Measurements from ENCODE around the gene SLC7A10.

SLC7A10 gene

DNA sequence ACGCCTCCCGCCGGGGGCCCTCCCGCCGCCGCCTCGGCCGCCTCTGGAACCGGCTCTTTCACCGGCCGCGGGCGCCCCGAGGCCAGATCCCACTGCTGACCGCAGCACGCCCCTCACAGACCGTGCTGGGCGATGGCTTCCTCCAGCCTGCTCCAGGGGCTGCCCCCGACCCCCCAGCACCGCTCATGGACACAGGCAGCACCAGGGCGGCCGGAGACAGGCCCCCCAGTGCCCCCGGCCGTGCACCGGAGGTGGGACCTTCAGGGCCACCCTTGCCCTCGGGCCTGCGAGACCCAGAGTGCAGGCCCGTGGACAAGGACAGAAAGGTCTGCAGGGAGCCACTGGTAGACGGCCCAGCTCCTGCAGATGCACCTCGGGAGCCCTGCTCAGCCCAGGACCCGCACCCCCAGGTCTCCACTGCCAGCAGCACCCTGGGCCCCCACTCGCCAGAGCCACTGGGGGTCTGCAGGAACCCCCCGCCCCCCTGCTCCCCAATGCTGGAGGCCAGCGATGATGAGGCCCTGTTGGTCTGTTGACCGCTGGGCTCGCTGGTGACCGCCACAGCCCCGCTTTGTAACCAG lies 18.5 kb downstream of the SLC7A10 start:
- Histone ChIP-seq H3K4me1 (ENCODE audit: control insufficient read depth, insufficient read depth, low read length) (no peaks in the 10 kb centered on the region), H3K27ac (ENCODE audit: low read depth, low read length) (no peak overlapping the region), H3K4me3 (ENCODE audit: low read depth, low read length) (no peak overlapping the region), H3K36me3 (ENCODE audit: control insufficient read depth, insufficient read depth, low read length) (peaks cover 27% of the 10 kb centered on the region), H3K9me3 (ENCODE audit: control insufficient read depth, insufficient read depth, low read depth, low read length) (no peaks in the 10 kb centered on the region), H3K27me3 (ENCODE audit: control insufficient read depth, insufficient read depth, low read length) (no peaks in the 10 kb centered on the region), H3K9ac (ENCODE audit: low read length) (no peak overlapping the region)

DNA sequence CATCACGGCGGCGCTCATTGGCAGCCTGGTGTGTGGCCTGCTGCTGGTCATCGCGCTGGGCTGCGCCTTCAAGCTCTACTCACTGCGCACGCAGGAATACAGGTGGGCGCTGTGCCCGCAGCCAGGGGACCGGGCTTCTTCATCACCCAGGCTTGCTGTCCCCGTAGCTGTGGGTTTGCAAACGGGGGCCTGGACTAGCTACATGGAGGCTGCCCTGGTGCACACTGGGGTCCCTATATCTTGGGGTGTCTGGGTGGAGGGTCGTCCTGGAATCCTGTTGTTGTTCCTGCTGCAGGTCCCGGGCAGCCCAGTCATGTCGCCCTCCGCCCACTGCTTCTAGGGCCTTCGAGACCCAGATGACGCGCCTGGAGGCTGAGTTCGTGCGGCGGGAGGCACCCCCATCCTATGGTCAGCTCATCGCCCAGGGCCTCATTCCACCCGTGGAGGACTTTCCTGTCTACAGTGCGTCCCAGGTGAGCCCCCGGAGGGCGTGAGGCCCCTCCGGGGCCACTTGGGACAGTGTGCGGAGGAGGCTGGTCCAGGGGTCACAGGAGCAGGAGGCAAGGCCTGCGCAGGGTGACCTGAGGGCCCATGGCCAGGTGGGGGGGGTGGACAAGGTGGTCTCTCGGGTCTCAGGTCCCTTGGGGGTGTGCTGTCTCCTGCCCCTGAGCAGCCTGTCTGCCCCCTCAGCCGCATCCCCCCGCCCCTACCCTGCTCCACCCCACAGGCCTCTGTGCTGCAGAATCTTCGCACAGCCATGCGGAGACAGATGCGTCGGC lies 19.2 kb downstream of the SLC7A10 start:
- Histone ChIP-seq H3K27me3 (ENCODE audit: control insufficient read depth, insufficient read depth, low read length) (no peaks in the 10 kb centered on the region), H3K27ac (ENCODE audit: low read depth, low read length) (no peak overlapping the region), H3K4me1 (ENCODE audit: control insufficient read depth, insufficient read depth, low read length) (no peaks in the 10 kb centered on the region), H3K9me3 (ENCODE audit: control insufficient read depth, insufficient read depth, low read depth, low read length) (no peaks in the 10 kb centered on the region), H3K4me3 (ENCODE audit: low read depth, low read length) (no peak overlapping the region), H3K9ac (ENCODE audit: low read length) (no peak overlapping the region), H3K36me3 (ENCODE audit: control insufficient read depth, insufficient read depth, low read length) (peaks cover 27% of the 10 kb centered on the region)

DNA sequence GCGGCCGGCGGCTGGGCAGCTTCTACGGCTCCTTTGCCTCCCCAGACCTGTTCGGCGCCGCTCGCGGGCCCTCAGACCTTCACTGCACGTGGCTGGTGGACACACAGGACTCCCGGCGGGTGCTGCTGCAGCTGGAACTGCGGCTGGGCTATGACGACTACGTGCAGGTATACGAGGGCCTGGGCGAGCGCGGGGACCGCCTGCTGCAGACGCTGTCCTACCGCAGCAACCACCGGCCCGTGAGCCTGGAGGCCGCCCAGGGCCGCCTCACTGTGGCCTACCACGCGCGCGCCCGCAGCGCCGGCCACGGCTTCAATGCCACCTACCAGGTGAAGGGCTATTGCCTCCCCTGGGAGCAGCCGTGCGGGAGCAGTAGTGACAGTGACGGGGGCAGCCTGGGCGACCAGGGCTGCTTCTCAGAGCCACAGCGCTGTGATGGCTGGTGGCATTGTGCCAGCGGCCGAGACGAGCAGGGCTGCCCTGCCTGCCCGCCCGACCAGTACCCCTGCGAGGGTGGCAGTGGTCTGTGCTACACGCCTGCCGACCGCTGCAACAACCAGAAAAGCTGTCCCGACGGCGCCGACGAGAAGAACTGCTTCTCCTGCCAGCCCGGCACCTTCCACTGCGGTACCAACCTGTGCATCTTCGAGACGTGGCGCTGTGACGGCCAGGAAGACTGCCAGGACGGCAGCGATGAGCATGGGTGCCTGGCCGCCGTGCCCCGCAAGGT lies 20.0 kb downstream of the SLC7A10 start:
- H3K27me3 ChIP-seq (ENCODE audit: control insufficient read depth, insufficient read depth, low read length): no peaks in the 10 kb centered on the region
- H3K4me1 ChIP-seq (ENCODE audit: control insufficient read depth, insufficient read depth, low read length): no peaks in the 10 kb centered on the region
- H3K4me3 ChIP-seq (ENCODE audit: low read depth, low read length): no peak overlapping the region
- no peaks in the 10 kb centered on the region for H3K9me3 ChIP-seq (ENCODE audit: control insufficient read depth, insufficient read depth, low read depth, low read length)
- H3K9ac ChIP-seq (ENCODE audit: low read length): no peak overlapping the region
- H3K36me3 ChIP-seq (ENCODE audit: control insufficient read depth, insufficient read depth, low read length): peaks cover 27% of the 10 kb centered on the region
- H3K27ac ChIP-seq (ENCODE audit: low read depth, low read length): no peak overlapping the region

DNA sequence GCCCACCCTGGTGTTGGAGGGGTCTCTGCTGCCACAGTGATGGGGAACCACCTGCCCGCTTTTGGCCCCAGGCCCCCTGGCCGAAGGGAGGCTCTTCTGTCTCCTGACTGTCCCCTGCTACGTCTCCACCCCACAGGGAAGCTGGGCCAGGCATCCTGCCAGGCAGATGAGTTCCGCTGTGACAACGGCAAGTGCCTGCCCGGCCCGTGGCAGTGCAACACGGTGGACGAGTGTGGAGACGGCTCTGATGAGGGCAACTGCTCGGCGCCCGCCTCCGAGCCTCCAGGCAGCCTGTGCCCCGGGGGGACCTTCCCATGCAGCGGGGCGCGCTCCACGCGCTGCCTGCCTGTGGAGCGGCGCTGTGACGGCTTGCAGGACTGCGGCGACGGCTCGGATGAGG lies 20.5 kb downstream of the SLC7A10 start:
- H3K27me3 ChIP-seq (ENCODE audit: control insufficient read depth, insufficient read depth, low read length): no peaks in the 10 kb centered on the region
- peaks cover 27% of the 10 kb centered on the region for H3K36me3 ChIP-seq (ENCODE audit: control insufficient read depth, insufficient read depth, low read length)
- H3K27ac ChIP-seq (ENCODE audit: low read depth, low read length): no peak overlapping the region
- no peaks in the 10 kb centered on the region for H3K4me1 ChIP-seq (ENCODE audit: control insufficient read depth, insufficient read depth, low read length)
- H3K4me3 ChIP-seq (ENCODE audit: low read depth, low read length): no peak overlapping the region
- no peak overlapping the region for H3K9ac ChIP-seq (ENCODE audit: low read length)
- no peaks in the 10 kb centered on the region for H3K9me3 ChIP-seq (ENCODE audit: control insufficient read depth, insufficient read depth, low read depth, low read length)

DNA sequence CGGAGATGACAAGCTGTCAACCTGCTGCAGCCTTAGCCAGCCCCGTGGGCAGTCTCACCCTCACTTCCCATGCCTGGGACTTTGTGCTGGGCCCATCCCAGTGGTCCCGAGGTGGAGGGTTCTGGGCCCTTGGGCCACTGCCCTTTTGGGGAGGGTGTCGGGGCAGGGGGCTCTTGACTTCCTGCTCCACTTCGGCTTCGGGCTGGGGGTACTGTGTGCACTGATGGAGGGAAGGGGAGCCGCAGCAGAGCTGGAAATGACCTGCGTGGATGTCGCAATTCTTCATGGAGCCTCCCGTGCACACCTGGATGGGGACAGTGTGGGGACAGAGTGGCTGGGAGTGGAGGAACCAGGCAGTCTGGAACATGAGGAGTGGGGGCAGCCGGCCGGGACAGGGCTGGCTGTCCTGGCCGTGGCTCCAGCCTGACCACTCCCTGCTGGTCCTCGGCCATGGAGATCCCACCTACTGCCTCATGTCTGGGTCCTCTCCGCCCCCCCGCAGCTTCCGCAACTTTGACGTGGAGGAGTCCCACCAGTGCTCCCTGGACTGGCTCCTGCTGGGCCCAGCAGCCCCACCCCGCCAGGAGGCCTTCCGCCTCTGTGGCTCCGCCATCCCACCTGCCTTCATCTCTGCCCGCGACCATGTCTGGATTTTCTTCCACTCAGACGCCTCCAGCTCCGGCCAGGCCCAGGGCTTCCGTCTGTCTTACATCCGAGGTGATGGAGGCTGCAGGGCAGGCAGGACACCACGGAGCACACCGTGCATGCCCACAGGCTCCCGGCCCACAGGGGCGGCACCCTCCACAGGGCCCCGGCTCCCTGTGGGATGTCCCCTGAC lies 21.3 kb downstream of the SLC7A10 start:
- peaks cover 27% of the 10 kb centered on the region for H3K36me3 ChIP-seq (ENCODE audit: control insufficient read depth, insufficient read depth, low read length)
- H3K27me3 ChIP-seq (ENCODE audit: control insufficient read depth, insufficient read depth, low read length): no peaks in the 10 kb centered on the region
- H3K4me3 ChIP-seq (ENCODE audit: low read depth, low read length): no peak overlapping the region
- H3K9me3 ChIP-seq (ENCODE audit: control insufficient read depth, insufficient read depth, low read depth, low read length): no peaks in the 10 kb centered on the region
- no peaks in the 10 kb centered on the region for H3K4me1 ChIP-seq (ENCODE audit: control insufficient read depth, insufficient read depth, low read length)
- H3K27ac ChIP-seq (ENCODE audit: low read depth, low read length): no peak overlapping the region
- H3K9ac ChIP-seq (ENCODE audit: low read length): no peak overlapping the region

DNA sequence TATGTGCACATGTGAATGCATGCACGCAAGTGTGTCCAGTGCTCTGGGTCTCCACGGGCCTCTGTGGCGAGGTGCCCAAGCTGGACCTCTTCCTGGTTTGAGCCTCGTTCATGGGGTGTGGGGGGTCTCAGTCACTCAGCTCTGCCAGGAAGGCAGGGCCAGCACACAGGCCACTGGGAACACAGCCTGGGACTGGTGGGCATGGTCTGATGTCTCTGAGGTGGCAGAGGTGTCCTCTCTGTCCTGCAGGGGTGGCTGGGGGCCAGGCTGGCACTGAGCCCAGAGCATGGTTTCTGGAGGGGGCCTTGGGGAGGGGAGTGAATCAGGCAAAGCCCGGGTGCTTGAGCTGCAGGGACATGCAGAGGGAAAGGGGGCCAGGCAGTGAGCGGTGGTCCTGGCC lies 22.1 kb downstream of the SLC7A10 start:
- Histone ChIP-seq H3K36me3 (ENCODE audit: control insufficient read depth, insufficient read depth, low read length) (peaks cover 30% of the 10 kb centered on the region), H3K9ac (ENCODE audit: low read length) (no peak overlapping the region), H3K9me3 (ENCODE audit: control insufficient read depth, insufficient read depth, low read depth, low read length) (no peaks in the 10 kb centered on the region), H3K4me1 (ENCODE audit: control insufficient read depth, insufficient read depth, low read length) (no peaks in the 10 kb centered on the region), H3K4me3 (ENCODE audit: low read depth, low read length) (no peak overlapping the region), H3K27me3 (ENCODE audit: control insufficient read depth, insufficient read depth, low read length) (no peaks in the 10 kb centered on the region), H3K27ac (ENCODE audit: low read depth, low read length) (no peak overlapping the region)

DNA sequence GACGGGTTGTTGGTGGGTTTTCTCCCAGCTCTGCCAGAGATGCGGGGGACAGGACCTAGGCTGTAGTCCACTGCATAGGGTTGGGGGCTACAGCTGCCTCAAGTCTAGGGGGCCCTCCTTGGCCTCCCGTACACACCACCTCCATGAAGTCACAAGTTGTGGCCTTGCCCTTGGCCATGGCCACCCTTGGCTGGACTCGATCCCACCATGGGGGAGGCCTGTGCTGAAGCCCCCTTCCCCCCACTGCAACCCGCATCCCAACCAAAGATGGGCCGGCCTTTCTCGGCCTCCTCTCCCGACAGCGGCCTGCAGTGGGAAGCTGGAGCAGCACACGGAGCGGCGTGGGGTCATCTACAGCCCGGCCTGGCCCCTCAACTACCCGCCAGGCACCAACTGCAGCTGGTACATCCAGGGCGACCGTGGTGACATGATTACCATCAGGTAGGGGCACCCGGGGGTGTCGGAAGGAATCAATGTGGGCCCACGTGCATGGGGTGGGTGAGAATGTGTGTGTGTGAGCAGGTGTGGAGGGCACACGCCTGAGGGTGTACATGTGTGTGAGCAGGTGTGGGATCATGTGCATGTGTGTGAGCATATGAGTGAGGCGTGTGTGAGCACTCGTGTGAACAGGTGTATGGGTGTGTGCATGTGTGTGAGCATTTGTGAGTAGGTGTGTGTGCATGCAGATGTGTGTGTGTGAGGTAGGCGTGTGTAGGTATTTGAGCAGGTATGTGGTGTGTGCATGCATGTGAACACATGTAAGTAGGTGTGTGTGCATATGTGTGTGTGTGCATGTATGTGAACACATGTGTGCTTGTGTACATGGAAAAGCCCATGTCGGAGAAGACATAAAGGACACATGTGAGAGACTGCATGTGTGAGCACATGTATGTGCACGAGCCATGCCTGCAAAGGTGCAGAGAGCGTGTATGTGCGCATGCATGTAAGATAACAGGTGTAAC lies 22.8 kb downstream of the SLC7A10 start:
- Histone ChIP-seq H3K27me3 (ENCODE audit: control insufficient read depth, insufficient read depth, low read length) (no peaks in the 10 kb centered on the region), H3K9me3 (ENCODE audit: control insufficient read depth, insufficient read depth, low read depth, low read length) (no peaks in the 10 kb centered on the region), H3K4me3 (ENCODE audit: low read depth, low read length) (no peak overlapping the region), H3K4me1 (ENCODE audit: control insufficient read depth, insufficient read depth, low read length) (no peaks in the 10 kb centered on the region), H3K27ac (ENCODE audit: low read depth, low read length) (no peak overlapping the region), H3K9ac (ENCODE audit: low read length) (no peak overlapping the region), H3K36me3 (ENCODE audit: control insufficient read depth, insufficient read depth, low read length) (peaks cover 34% of the 10 kb centered on the region)

DNA sequence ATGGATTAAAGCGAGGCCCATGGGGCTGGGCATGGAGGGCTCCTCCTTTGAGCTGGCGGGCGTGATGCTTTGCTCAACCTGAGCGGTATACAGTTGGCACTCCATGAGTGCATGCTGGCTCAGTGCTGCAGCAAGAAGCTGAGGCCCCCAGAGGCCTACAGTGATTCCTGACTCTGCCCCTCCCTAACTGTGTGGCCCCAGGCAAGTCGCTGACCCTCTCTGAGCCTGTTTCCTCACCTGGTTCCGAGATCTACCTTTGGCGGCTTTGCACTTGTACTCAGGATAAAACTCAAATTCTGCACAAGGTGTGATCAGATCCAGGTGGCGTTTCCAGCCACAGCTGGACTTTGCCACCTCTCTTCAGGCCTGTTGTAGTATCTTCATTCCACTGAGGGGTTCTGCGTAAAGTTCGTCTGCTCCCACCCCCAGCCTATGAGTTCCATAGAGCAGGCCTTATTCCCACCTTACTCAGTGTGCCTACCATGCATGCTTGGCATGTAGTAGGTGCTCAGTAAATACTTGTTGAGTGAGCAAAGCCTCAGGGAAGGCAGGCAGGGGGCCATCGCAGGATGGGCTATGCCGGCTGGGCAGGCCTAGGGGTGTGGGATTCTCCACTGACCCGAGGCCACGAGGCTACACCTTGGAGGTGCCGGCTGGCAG lies 23.6 kb downstream of the SLC7A10 start:
- Histone ChIP-seq H3K4me1 (ENCODE audit: control insufficient read depth, insufficient read depth, low read length) (no peaks in the 10 kb centered on the region), H3K9me3 (ENCODE audit: control insufficient read depth, insufficient read depth, low read depth, low read length) (no peaks in the 10 kb centered on the region), H3K27ac (ENCODE audit: low read depth, low read length) (no peak overlapping the region), H3K4me3 (ENCODE audit: low read depth, low read length) (no peak overlapping the region), H3K9ac (ENCODE audit: low read length) (no peak overlapping the region), H3K27me3 (ENCODE audit: control insufficient read depth, insufficient read depth, low read length) (no peaks in the 10 kb centered on the region), H3K36me3 (ENCODE audit: control insufficient read depth, insufficient read depth, low read length) (peaks cover 36% of the 10 kb centered on the region)

DNA sequence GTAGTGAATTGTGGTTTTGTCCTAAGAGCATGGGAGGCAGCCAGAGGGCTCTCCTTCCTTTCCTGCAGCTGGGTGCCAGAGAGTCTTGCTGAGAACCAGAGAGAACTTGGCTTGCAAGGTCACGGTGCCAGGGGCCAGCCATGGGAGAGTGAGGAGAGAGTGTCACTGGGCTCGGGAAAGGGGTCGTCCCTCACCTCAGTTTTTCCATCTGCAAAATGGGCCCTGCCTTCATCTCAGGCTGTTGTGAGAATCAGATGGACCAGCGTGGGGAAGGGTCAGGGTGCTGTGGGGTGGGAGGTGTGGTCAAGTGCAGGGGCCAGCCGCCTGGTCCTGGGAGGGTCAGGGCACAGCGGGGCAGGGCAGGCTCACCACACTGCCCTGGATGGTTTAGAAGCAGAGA lies 24.2 kb downstream of the SLC7A10 start:
- peaks cover 34% of the 10 kb centered on the region for H3K36me3 ChIP-seq (ENCODE audit: control insufficient read depth, insufficient read depth, low read length)
- H3K4me3 ChIP-seq (ENCODE audit: low read depth, low read length): no peak overlapping the region
- no peak overlapping the region for H3K9ac ChIP-seq (ENCODE audit: low read length)
- H3K27me3 ChIP-seq (ENCODE audit: control insufficient read depth, insufficient read depth, low read length): no peaks in the 10 kb centered on the region
- H3K4me1 ChIP-seq (ENCODE audit: control insufficient read depth, insufficient read depth, low read length): no peaks in the 10 kb centered on the region
- H3K9me3 ChIP-seq (ENCODE audit: control insufficient read depth, insufficient read depth, low read depth, low read length): no peaks in the 10 kb centered on the region
- H3K27ac ChIP-seq (ENCODE audit: low read depth, low read length): no peak overlapping the region
